GM10266 (cell line): Measurements from ENCODE around the gene NTSR1.

ENCODE experiments used
- DNase-seq: peaks from one replicate; pipeline ENCODE4 v3.0.0; 2012; ENCODE audit errors: extremely low spot score
- TF ChIP-seq, protein P1 (sequence below): IDR thresholded peaks from 2 replicates; pipeline ENCODE4 v1.5.1; 2012; ENCODE audit warnings: mild to moderate bottlenecking, low read depth; ENCODE audit not compliant: control insufficient read depth, insufficient read depth; ENCODE audit errors: missing control alignments

NTSR1 gene

DNA sequence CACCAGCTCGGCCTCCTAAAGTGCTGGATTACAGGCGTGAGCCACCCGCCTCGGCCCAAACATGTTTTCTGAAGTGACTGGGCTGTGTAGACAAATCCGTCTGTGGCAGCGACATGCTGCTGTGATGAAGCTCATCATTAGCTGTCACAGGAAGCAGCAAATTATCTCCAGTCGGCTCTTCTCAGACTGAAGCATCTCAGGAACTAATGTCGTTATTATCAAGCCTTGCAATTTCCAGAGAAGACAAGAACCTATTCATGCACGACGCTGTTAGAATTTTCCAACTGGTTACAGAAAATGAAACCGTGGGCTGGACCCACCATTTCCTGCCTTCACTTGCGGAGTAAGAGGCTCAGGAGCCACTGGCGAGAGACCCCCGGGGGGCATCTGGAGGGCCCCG lies 17.1 kb upstream of the NTSR1 start:
- TF ChIP-seq, protein P1, sequence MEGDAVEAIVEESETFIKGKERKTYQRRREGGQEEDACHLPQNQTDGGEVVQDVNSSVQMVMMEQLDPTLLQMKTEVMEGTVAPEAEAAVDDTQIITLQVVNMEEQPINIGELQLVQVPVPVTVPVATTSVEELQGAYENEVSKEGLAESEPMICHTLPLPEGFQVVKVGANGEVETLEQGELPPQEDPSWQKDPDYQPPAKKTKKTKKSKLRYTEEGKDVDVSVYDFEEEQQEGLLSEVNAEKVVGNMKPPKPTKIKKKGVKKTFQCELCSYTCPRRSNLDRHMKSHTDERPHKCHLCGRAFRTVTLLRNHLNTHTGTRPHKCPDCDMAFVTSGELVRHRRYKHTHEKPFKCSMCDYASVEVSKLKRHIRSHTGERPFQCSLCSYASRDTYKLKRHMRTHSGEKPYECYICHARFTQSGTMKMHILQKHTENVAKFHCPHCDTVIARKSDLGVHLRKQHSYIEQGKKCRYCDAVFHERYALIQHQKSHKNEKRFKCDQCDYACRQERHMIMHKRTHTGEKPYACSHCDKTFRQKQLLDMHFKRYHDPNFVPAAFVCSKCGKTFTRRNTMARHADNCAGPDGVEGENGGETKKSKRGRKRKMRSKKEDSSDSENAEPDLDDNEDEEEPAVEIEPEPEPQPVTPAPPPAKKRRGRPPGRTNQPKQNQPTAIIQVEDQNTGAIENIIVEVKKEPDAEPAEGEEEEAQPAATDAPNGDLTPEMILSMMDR = no peak
- no peak for DNase-seq

DNA sequence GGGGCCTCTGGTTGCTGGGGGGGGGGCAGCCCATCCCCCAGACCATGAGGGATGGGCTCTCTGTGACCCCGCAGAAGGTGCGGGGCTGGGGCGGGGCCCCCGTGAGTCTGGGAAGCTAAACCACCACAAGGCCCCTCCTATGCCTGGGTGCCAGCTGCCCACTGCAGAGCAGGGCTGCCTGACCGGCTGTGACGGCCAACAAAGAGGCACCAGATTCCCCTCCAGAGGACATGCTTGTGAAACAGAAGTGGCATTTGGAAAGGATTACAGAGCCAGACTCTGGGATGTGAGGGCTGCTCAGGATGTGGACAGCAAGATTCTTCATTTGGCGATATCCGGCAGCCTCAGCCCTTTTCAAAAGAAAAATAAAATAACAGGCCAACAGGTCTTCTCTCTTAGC lies 16.5 kb upstream of the NTSR1 start:
- TF ChIP-seq, protein P1 = no peak
- DNase-seq = no peak

DNA sequence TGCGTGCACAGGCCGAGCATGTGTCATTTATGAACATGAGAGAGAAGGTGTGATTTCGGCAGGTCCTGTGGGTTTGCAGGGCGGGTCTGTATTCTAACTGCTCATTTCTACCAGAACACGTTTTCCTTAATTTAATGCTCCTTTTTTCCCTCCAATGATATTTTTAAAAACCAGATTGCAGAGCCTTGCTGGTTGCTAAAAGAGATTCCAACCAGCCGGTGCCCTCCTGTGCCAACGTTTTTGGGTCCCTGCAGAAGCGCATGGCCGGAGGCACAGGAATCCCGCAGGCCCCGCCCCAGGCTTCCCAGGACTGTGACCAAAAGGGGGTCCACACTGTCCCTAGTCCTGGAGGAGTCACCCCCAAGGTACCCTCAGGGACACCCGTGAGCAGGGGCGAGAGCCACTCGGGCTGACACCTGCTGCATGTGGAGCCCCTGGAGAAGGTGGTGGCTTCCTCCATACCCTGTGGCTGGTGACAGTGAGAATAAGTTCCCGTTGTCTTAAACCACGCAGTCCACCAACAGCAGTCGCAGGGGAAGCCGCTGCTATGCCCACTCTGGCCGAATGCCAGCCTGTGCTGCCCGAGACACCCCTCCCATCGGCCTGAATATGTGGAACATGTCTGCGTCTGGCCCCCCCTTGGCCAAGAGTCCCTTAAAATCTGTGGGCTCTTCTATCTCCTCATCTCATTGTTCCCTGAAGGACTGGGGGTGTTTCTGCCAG lies 15.7 kb upstream of the NTSR1 start:
- TF ChIP-seq, protein P1 = no peak

DNA sequence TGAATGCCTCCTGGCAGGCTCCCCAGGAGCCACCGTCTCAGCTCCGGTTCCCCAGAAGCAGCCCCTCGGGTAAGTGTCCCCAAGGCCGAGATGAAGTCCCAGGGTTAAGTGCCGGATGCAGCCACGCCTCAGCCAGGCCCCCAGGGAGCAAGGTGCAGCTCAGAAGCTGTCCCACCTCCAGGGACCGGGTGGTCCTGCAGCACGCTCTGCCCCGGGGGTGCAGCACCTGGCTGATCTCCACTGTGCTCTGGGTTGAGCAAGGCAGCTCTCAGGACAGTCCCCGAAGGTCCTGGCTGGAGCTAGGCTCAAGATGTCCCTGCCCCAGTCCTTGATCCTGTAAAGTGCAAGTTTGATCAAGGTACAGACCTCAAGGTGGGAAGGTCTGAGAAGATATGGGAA lies 15.1 kb upstream of the NTSR1 start:
- TF ChIP-seq, protein P1 = no peak
- DNase-seq = no peak

More for the DNA sequence above, 15.7 kb upstream of the NTSR1 start:
- DNase-seq = no peak

DNA sequence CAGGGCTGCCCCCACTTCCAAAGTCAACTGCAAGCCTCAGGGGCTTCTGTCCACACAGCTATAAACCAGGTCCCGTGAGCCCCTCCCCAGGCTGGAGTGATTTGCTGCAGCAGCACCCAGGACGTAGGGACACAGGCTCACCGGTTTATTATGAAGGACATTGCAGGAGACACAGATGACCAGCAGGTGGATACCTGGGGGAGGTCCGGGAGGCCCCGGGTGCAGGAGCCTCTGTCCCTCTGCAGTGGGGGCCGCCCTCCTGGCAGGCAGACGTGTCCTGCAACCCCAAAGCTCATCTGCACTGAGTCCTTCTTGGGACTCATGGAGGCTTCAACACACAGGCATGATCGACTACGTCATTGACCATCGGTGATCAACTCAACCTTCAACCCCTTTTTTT lies 14.5 kb upstream of the NTSR1 start:
- TF ChIP-seq, protein P1 = no peak
- no peak for DNase-seq

DNA sequence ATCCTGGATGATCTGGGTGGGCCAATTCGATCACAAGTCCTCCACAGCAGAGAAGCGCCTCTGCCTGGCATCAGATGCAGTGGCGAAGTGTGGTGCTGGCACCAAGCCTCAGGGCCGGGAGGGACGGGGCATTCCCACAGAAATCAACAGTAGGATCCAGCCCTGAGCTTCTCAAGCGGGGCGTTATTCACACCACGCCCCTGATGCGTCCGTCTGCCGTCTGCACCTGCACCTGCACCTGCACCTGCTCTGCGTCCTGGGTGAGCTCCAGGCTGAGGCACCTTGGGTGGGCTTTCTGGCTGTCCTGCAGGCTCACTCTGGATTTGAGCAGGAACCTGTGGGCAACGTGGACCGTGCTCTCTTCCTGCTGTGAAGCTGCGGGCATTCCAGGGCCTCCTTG lies 13.8 kb upstream of the NTSR1 start:
- no peak for DNase-seq
- TF ChIP-seq, protein P1 = no peak
